Tibial nerve (tissue), 4 donors: ENCODE data around the gene DDX39B. TPM values are rescaled to one million over a fixed set of nuclear protein-coding genes. Genes with fewer than 3 reads are reported as not detected.
"Not testable (repeated sequence)": the region's sequence is repeated elsewhere in the genome, so short reads cannot be mapped to it uniquely, and the experiment has no call there.

ENCODE experiments used
- DNase-seq, 2 donors: peaks; one replicate each; pipeline ENCODE4 v3.0.0-alpha.2; 2019; ENCODE audit warnings: low spot score in 2 of 2
- H3K27ac ChIP-seq, 4 donors: fragments of 200-600 bp; sonication (generic) in 3 of 4; one replicate each; pipeline ENCODE4 v1.5.1; 2017 to 2019; ENCODE audit warnings: mild to moderate bottlenecking in 1 of 4
- H3K27me3 ChIP-seq, 2 donors: fragments of 200-600 bp; sonication (generic) in 1 of 2; one replicate each; pipeline versions ENCODE4 v1.5.1 to v1.6.0; 2017 to 2019
- H3K36me3 ChIP-seq, 3 donors: fragments of 200-600 bp; sonication (generic); one replicate each; pipeline ENCODE4 v1.5.1; 2018 to 2019
- H3K4me1 ChIP-seq, 4 donors: fragments of 200-600 bp; sonication (generic) in 3 of 4; one replicate each; pipeline ENCODE4 v1.5.1; 2017 to 2019
- H3K4me3 ChIP-seq, 4 donors: fragments of 200-600 bp; sonication (generic) in 3 of 4; one replicate each; pipeline ENCODE4 v1.5.1; 2017 to 2019; ENCODE audit warnings: mild to moderate bottlenecking in 1 of 4, moderate library complexity in 1 of 4
- H3K9me3 ChIP-seq, 4 donors: fragments of 200-600 bp; sonication (generic) in 3 of 4; one replicate each; pipeline ENCODE4 v1.5.1; 2017 to 2019
- CTCF ChIP-seq, 5 experiments: fragments of 200-600 bp in 3 of 5; fragments of 450-650 bp in 2 of 5; sonication (generic) in 3 of 5; IDR thresholded peaks; one replicate each; pipeline ENCODE4 v1.5.1; 2016 to 2019; ENCODE audit warnings: antibody characterized with exemption in 5 of 5, mild to moderate bottlenecking in 3 of 5, moderate library complexity in 2 of 5
- EP300 ChIP-seq, 2 donors: sonication (generic); formaldehyde crosslinking; IDR thresholded peaks; one replicate each; pipeline ENCODE4 v1.6.1; 2017; ENCODE audit warnings: antibody characterized with exemption in 2 of 2, mild to moderate bottlenecking in 1 of 2
- POLR2A ChIP-seq, 2 donors: fragments of 450-650 bp; IDR thresholded peaks; one replicate each; pipeline ENCODE4 v1.6.1; 2017; ENCODE audit warnings: antibody characterized with exemption in 2 of 2, mild to moderate bottlenecking in 2 of 2, moderate library complexity in 2 of 2
- WGBS, 2 donors: methylation state at CpG; one replicate each; pipeline ENCODE4 v1.1.5; 2018; 5-methylcytosine and 5-hydroxymethylcytosine counted together
- total RNA-seq, 4 donors: library from RNA; depleted of rRNA; stranded (reverse); fragments of >200 nt; gene quantifications; one replicate each; pipeline ENCODE4 v1.1.0, GENCODE V29; 2016

DDX39B gene
- total RNA-seq, 4 donors from 2014 or later: 306 to 436 (median 358) TPM

- DNase-seq: no peak
- WGBS, 2 donors: 12% methylated on average over 19 to 21 of the region's 21 CpGs
- peaks cover 0 to 30% of the 10 kb centered on the region in 2 donors for H3K27me3 ChIP-seq
- H3K4me1 ChIP-seq: peaks cover 0 to 21% (median 2%) of the 10 kb centered on the region in 4 donors
- no peaks in the 10 kb centered on the region for H3K36me3 ChIP-seq
- TF ChIP-seq CTCF (IDR thresholded peaks at IDR 0.05) (no peak), EP300 (IDR thresholded peaks at IDR 0.05) (no peak), POLR2A (IDR thresholded peaks at IDR 0.05) (no peak)
- peaks cover 0 to 9% (median 0%) of the 10 kb centered on the region in 4 donors for H3K9me3 ChIP-seq
- H3K4me3 ChIP-seq: peak overlapping the region in 1 of 4 donors; percentile 65
- H3K27ac ChIP-seq: no peak overlapping the region
These were observed 43.1 kb downstream of the DDX39B start for GRCh38 chr6:31498748-31499147.

- peak; percentile 45 to 77 for DNase-seq
- WGBS, 2 donors: 1% methylated on average over 57 to 59 of the region's 64 CpGs
- peak in 1 of 2 donors; percentile 39 for TF ChIP-seq POLR2A (IDR thresholded peaks at IDR 0.05)
- TF ChIP-seq EP300 (IDR thresholded peaks at IDR 0.05): peak in 1 of 2 donors; percentile 50
- TF ChIP-seq CTCF (IDR thresholded peaks at IDR 0.05): peak in 2 of 5 experiments; percentile 10 to 12
- H3K36me3 ChIP-seq: no peaks in the 10 kb centered on the region
- H3K9me3 ChIP-seq: peaks cover 0 to 9% (median 0%) of the 10 kb centered on the region in 4 donors
- H3K4me3 ChIP-seq: peak within 1 kb of the TSS; percentile 33 to 65 (median 52)
- peaks cover 0 to 38% of the 10 kb centered on the region in 2 donors for H3K27me3 ChIP-seq
- peak within 1 kb of the TSS in 3 of 4 donors; percentile 28 to 63 (median 50) for H3K27ac ChIP-seq
- H3K4me1 ChIP-seq: peaks cover 0 to 28% (median 2%) of the 10 kb centered on the region in 4 donors
These were observed 44.0 kb downstream of the DDX39B start, which contains the start of gene MICB for GRCh38 chr6:31497531-31498476. Gene MICB (plus strand): TSS chr6:31498145. CDS start chr6:31498194, 49 bp downstream.

- H3K4me3 ChIP-seq, H3K36me3 ChIP-seq, H3K27ac ChIP-seq, H3K9me3 ChIP-seq, DNase-seq: not testable (repeated sequence)
- WGBS, 2 donors: 48 to 56% methylated on average over 4 of the region's 4 CpGs
- H3K4me1 ChIP-seq: peaks cover 0 to 33% (median 2%) of the 10 kb centered on the region in 4 donors
- H3K27me3 ChIP-seq: peaks cover 0 to 47% of the 10 kb centered on the region in 2 donors
These were observed 45.0 kb downstream of the DDX39B start for GRCh38 chr6:31496826-31497225.

- no peak for DNase-seq
- 73 to 85% methylated on average over 2 of the region's 2 CpGs for WGBS, 2 donors
These were observed 46.2 kb downstream of the DDX39B start for GRCh38 chr6:31495580-31495979.

More at GRCh38 chr6:31495580-31495979, 46.2 kb downstream of the DDX39B start:
- TF ChIP-seq CTCF (IDR thresholded peaks at IDR 0.05) (no peak), EP300 (IDR thresholded peaks at IDR 0.05) (no peak), POLR2A (IDR thresholded peaks at IDR 0.05) (no peak)
- peaks cover 0 to 53% of the 10 kb centered on the region in 2 donors for H3K27me3 ChIP-seq
- H3K36me3 ChIP-seq: no peaks in the 10 kb centered on the region
- H3K4me1 ChIP-seq: peaks cover 0 to 36% (median 2%) of the 10 kb centered on the region in 4 donors
- H3K4me3 ChIP-seq: peak overlapping the region in 2 of 4 donors; percentile 52 to 58
- no peaks in the 10 kb centered on the region for H3K9me3 ChIP-seq
- H3K27ac ChIP-seq: peak overlapping the region in 1 of 4 donors; percentile 46
